Suprapubic skin (tissue), 4 donors: Measurements from ENCODE around the gene LCE6A.

Experiments
- EP300 ChIP-seq: sonication (generic); formaldehyde crosslinking; IDR thresholded peaks from one replicate; pipeline ENCODE4 v1.6.1; 2017; ENCODE audit warnings: antibody characterized with exemption
- POLR2A ChIP-seq, 2 donors: fragments of 450-650 bp; IDR thresholded peaks; one replicate each; pipeline ENCODE4 v1.6.1; 2017; ENCODE audit warnings: antibody characterized with exemption in 2 of 2, mild to moderate bottlenecking in 2 of 2, moderate library complexity in 2 of 2
- POLR2AphosphoS5 ChIP-seq, 3 donors: sonication (generic); formaldehyde crosslinking; IDR thresholded peaks; one replicate each; pipeline ENCODE4 v1.6.1; 2017; ENCODE audit warnings: antibody characterized with exemption in 3 of 3
- TF ChIP-seq, protein P1 (sequence below), 2 donors: fragments of 200-600 bp in 1 of 2; fragments of 450-650 bp in 1 of 2; sonication (generic) in 1 of 2; IDR thresholded peaks; one replicate each; pipeline ENCODE4 v1.5.1; 2016 to 2019; ENCODE audit warnings: antibody characterized with exemption in 2 of 2, mild to moderate bottlenecking in 1 of 2, moderate library complexity in 1 of 2

DNA sequence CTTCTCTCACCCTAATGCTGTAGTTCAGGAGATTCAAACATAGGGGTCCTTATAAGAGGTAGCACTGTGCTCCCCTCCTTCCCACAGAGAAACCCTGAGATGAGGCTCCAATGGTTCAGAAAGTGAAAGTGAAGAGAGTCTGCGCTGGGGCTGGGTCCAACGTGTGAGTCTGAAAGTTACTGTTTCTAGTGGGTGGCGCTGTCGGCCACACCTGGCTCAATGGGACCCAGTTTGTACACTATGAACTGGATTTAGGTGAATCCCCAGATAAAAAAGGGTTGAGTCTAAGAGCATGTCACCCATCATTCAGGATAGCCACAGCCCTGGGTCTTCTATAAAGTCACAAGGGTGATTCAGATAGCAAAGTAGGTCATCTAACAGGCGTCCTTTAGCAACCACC is 38.3 kb downstream of the LCE6A start:
- TF ChIP-seq, protein P1, sequence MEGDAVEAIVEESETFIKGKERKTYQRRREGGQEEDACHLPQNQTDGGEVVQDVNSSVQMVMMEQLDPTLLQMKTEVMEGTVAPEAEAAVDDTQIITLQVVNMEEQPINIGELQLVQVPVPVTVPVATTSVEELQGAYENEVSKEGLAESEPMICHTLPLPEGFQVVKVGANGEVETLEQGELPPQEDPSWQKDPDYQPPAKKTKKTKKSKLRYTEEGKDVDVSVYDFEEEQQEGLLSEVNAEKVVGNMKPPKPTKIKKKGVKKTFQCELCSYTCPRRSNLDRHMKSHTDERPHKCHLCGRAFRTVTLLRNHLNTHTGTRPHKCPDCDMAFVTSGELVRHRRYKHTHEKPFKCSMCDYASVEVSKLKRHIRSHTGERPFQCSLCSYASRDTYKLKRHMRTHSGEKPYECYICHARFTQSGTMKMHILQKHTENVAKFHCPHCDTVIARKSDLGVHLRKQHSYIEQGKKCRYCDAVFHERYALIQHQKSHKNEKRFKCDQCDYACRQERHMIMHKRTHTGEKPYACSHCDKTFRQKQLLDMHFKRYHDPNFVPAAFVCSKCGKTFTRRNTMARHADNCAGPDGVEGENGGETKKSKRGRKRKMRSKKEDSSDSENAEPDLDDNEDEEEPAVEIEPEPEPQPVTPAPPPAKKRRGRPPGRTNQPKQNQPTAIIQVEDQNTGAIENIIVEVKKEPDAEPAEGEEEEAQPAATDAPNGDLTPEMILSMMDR (IDR thresholded peaks at IDR 0.05), result no peak
- TF ChIP-seq POLR2A (IDR thresholded peaks at IDR 0.05), result no peak
- no peak for TF ChIP-seq POLR2AphosphoS5 (IDR thresholded peaks at IDR 0.05)
- no peak for TF ChIP-seq EP300
